Upper lobe of right lung (tissue), 1 donor: ENCODE results near the gene GADD45GIP1. TPM values are rescaled to one million over a fixed set of nuclear protein-coding genes. Genes with fewer than 3 reads are reported as not detected.

Source experiments
- ATAC-seq: fragments of 200-7000 bp; cut with Tn5 transposase; one replicate; pipeline ENCODE4 v1.9.1; 2020; ENCODE audit warnings: mild to moderate bottlenecking, moderate library complexity
- DNase-seq: peaks from one replicate; pipeline ENCODE4 v3.0.0-alpha.2; 2020
- H3K27ac ChIP-seq: fragments of 200-600 bp; one replicate; pipeline ENCODE4 v1.8.0; 2022
- H3K27me3 ChIP-seq: fragments of 200-600 bp; one replicate; pipeline ENCODE4 v1.8.0; 2022; ENCODE audit warnings: mild to moderate bottlenecking
- H3K36me3 ChIP-seq: fragments of 200-600 bp; one replicate; pipeline ENCODE4 v1.8.0; 2022
- H3K4me1 ChIP-seq: fragments of 200-600 bp; one replicate; pipeline ENCODE4 v1.8.0; 2022
- H3K4me3 ChIP-seq: fragments of 200-600 bp; one replicate; pipeline ENCODE4 v1.8.0; 2022; ENCODE audit warnings: mild to moderate bottlenecking
- H3K9me3 ChIP-seq: fragments of 200-600 bp; one replicate; pipeline ENCODE4 v1.8.0; 2022
- CTCF ChIP-seq: fragments of 200-600 bp; IDR thresholded peaks from one replicate; pipeline ENCODE4 v1.8.0; 2022; ENCODE audit warnings: antibody characterized with exemption
- intact Hi-C: fragments of 100-400 bp; cut with DNase I; formaldehyde crosslinking; loops from one replicate; pipeline ENCODE4 v1.11.0; 2022
- total RNA-seq: library from RNA; stranded (reverse); fragmentation: NEBNext Ultra II Directional; extraction: Animal tissue kit (Norgen Biotek cat#: 25700); gene quantifications from one replicate; pipeline ENCODE4 v1.2.1, GENCODE V29; 2021
- donor health status: DM: no; HTN: yes; CAD: no; lungs with severe emphysema.

Gene GADD45GIP1
- total RNA-seq, 1 donor from 2014 or later = 16.4 TPM

DNA sequence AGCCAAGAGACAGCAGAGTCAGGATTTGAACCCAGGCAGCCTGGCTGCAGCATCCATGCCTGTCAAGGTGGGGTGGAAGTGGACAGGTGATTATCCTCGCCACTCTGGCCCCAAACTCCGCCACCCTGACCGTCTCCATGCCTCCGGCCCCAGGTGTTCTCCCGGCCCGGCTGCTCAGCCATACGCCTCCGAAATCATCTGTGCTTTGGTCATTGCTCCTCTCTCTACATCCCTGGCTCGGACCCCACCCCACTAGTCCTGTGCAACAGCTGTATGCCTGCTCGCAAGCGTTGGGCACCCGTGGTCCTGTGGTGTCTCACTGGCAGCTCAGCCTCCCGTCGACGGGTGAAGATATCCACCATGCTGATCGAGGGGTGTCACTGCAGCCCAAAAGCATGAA lies 16.2 kb upstream of the GADD45GIP1 start:
- DNase-seq (no peak), ATAC-seq (no peak)
- Histone ChIP-seq H3K4me1 (no peaks in the 10 kb centered on the region), H3K9me3 (no peaks in the 10 kb centered on the region), H3K36me3 (no peaks in the 10 kb centered on the region), H3K4me3 (no peak overlapping the region), H3K27me3 (no peaks in the 10 kb centered on the region), H3K27ac (no peak overlapping the region)
- TF ChIP-seq CTCF = no peak
- intact Hi-C loops = loop anchor here (10.0 kb wide), 2 partner anchors 122 to 292 kb away; no protein-coding TSS in a partner anchor

DNA sequence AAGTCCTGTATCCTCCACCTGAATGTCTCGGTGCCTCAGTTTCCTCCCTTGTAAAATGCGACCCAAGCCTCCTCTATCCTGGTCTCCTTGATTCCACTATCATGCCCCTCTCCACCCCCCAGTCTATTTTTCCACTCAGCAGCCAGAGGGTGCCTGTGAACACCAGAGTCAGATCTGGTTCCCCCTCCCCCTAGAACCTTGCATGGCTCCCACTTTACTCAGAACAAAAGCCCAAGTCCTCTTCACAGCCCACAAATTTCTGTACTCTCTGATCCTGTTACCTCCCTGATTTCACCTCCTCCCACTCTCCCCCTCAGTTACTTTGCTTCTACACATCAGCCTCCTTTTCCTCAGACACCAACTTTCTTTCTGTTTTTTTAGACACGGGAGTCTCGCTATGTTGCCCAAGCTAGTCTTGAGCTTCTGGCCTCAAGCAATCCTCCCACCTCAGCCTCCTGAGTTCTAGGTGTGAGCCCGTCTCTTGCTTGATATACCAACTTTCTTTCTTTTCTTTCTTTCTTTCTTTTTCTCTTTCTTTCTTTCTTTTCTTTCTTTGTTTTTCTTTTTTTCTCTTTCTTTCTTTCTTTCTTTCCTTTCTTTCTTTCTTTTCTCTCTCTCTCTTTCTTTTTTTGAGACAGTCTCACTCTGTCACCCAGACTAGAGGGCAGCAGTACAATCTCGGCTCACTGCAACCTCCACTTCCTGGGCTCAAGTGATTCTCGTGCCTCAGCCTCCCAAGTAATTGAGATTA lies 13.2 kb upstream of the GADD45GIP1 start:
- Histone ChIP-seq H3K9me3 (no peaks in the 10 kb centered on the region), H3K27ac (no peak overlapping the region), H3K4me1 (no peaks in the 10 kb centered on the region), H3K36me3 (no peaks in the 10 kb centered on the region), H3K27me3 (no peaks in the 10 kb centered on the region), H3K4me3 (no peak overlapping the region)
- ATAC-seq = no peak
- intact Hi-C loops = loop anchor here (10.0 kb wide), 2 partner anchors 125 to 295 kb away; no protein-coding TSS in a partner anchor
- TF ChIP-seq CTCF = no peak
- DNase-seq = no peak

GRCh38 chr19:12969292-12969988 lies 12.4 kb upstream of the GADD45GIP1 start, which contains the start of gene DAND5:
DAND5 (plus strand) TSS chr19:12969576; CDS start chr19:12969661, 85 bp downstream.
- no peak for ATAC-seq
- Histone ChIP-seq H3K4me3 (no peak within 1 kb of the TSS), H3K27ac (no peak within 1 kb of the TSS)

DNA sequence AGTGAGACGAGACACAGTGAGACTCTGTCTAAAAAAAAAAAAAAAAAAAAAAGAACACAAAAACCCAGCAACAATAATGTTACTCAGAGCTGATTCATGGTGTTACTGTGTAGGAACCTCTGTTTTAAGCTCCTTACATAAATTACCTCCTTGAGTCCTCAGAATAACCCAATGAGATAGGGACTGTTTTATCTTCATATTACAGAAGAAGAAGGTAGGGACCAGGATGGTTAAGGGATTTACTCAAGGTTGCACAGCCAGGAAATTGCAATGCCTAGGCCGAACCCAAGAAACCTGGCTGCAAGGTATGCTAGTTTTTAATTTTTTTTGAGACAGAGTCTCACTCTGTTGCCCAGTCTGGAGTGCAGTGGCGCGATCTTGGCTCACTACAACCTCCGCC lies 10.9 kb upstream of the GADD45GIP1 start:
- ATAC-seq (no peak), DNase-seq (no peak)
- intact Hi-C loops = no loop called here
- H3K4me1 ChIP-seq = no peaks in the 10 kb centered on the region
- no peak for TF ChIP-seq CTCF
- no peaks in the 10 kb centered on the region for H3K36me3 ChIP-seq
- H3K27ac ChIP-seq = no peak overlapping the region
- no peaks in the 10 kb centered on the region for H3K27me3 ChIP-seq
- no peaks in the 10 kb centered on the region for H3K9me3 ChIP-seq
- H3K4me3 ChIP-seq = no peak overlapping the region

More at GRCh38 chr19:12969292-12969988, 12.4 kb upstream of the GADD45GIP1 start, which contains the start of gene DAND5:
- no peaks in the 10 kb centered on the region for H3K9me3 ChIP-seq
- H3K27me3 ChIP-seq = no peaks in the 10 kb centered on the region
- DNase-seq = no peak
- no peaks in the 10 kb centered on the region for H3K36me3 ChIP-seq
- TF ChIP-seq CTCF = no peak
- H3K4me1 ChIP-seq = no peaks in the 10 kb centered on the region
- intact Hi-C loops = no loop called here

GRCh38 chr19:12965812-12966135 lies 8.8 kb upstream of the GADD45GIP1 start:
- DNase-seq (no peak), ATAC-seq (no peak)
- H3K4me3 ChIP-seq = no peak overlapping the region
- H3K9me3 ChIP-seq = no peaks in the 10 kb centered on the region
- H3K27ac ChIP-seq = no peak overlapping the region
- H3K4me1 ChIP-seq = no peaks in the 10 kb centered on the region
- H3K27me3 ChIP-seq = no peaks in the 10 kb centered on the region
- no peaks in the 10 kb centered on the region for H3K36me3 ChIP-seq
- TF ChIP-seq CTCF = no peak
- intact Hi-C loops = no loop called here
